NCI-H510A treated with DMSO at 0.1 percent for 48 hours (cell line): ENCODE data around the gene ZNF35.
A peak's percentile ranks its signal among the peaks of the same experiment; 100 is the strongest.
"Not testable (repeated sequence)": the region's sequence is repeated elsewhere in the genome, so short reads cannot be mapped to it uniquely, and the experiment has no call there.

Source experiments
- DNase-seq: peaks from one replicate; lab custom pipeline; 2025; lab: John Stamatoyannopoulos, UW

ZNF35 gene

GRCh38 chr3:44648564-44649229 lies at the start of gene ZNF35:
ZNF35 (plus strand) TSS chr3:44648732; CDS start chr3:44651068, 2,336 bp downstream.
- DNase-seq = peak; percentile 35

- DNase-seq = no peak
Measured at GRCh38 chr3:44601749-44602148, 46.8 kb upstream of the ZNF35 start.

GRCh38 chr3:44612678-44613077 lies 35.9 kb upstream of the ZNF35 start:
- DNase-seq = no peak

- peak; percentile 56 for DNase-seq
Measured at GRCh38 chr3:44624749-44625480, 23.6 kb upstream of the ZNF35 start, which contains the start of gene ZNF197. ZNF197 (plus strand) TSS chr3:44625036; CDS start chr3:44629155, 4,119 bp downstream.

GRCh38 chr3:44628716-44629115 lies 19.8 kb upstream of the ZNF35 start:
- DNase-seq = no peak

- no peak for DNase-seq
Measured at GRCh38 chr3:44632193-44632592, 16.3 kb upstream of the ZNF35 start.

- no peak for DNase-seq
Measured at GRCh38 chr3:44642337-44642736, 6.2 kb upstream of the ZNF35 start.

GRCh38 chr3:44643024-44643423 lies 5.5 kb upstream of the ZNF35 start:
- DNase-seq = no peak

GRCh38 chr3:44647771-44648170 lies 761 bp upstream of the ZNF35 start:
- no peak for DNase-seq

GRCh38 chr3:44649709-44650108 lies 1.2 kb downstream of the ZNF35 start:
- DNase-seq = no peak

GRCh38 chr3:44654039-44654438 lies 5.5 kb downstream of the ZNF35 start:
- no peak for DNase-seq

- no peak for DNase-seq
Measured at GRCh38 chr3:44659015-44659414, 10.5 kb downstream of the ZNF35 start.

- DNase-seq = no peak
Measured at GRCh38 chr3:44659434-44659833, 10.9 kb downstream of the ZNF35 start.

GRCh38 chr3:44661189-44661588 lies 12.7 kb downstream of the ZNF35 start:
- no peak for DNase-seq

GRCh38 chr3:44665173-44665572 lies 16.6 kb downstream of the ZNF35 start:
- DNase-seq = no peak

- DNase-seq = no peak
Measured at GRCh38 chr3:44666346-44666745, 17.8 kb downstream of the ZNF35 start.

GRCh38 chr3:44669760-44670159 lies 21.2 kb downstream of the ZNF35 start:
- no peak for DNase-seq

GRCh38 chr3:44673466-44673865 lies 24.9 kb downstream of the ZNF35 start:
- DNase-seq = not testable (repeated sequence)

- no peak for DNase-seq
Measured at GRCh38 chr3:44674211-44674610, 25.7 kb downstream of the ZNF35 start.

- no peak for DNase-seq
Measured at GRCh38 chr3:44678480-44679116, 30.1 kb downstream of the ZNF35 start.

GRCh38 chr3:44680921-44681455 lies 32.5 kb downstream of the ZNF35 start:
- DNase-seq = no peak

GRCh38 chr3:44682182-44682896 lies 33.8 kb downstream of the ZNF35 start:
- DNase-seq = no peak
